C4-2B (cell line): ENCODE data around the gene SPAG17.

Experiments used
- H3K27ac ChIP-seq: fragments of 450-650 bp; 2 replicates; pipeline ENCODE4 v1.5.1; 2017
- CTCF ChIP-seq: fragments of 450-650 bp; conservative IDR thresholded peaks from 2 replicates; pipeline ENCODE4 v1.5.1; 2017; ENCODE audit warnings: mild to moderate bottlenecking
- ZFX ChIP-seq: fragments of 450-650 bp; IDR thresholded peaks from 2 replicates; pipeline ENCODE4 v1.6.1; 2017

Gene SPAG17

GRCh38 chr1:117985973-117986372, 199.1 kb downstream of the SPAG17 start:
- no peak overlapping the region for H3K27ac ChIP-seq
- TF ChIP-seq CTCF (no peak), ZFX (no peak)

- TF ChIP-seq ZFX (no peak), CTCF (no peak)
These were observed 199.8 kb downstream of the SPAG17 start for GRCh38 chr1:117985239-117985638.

DNA sequence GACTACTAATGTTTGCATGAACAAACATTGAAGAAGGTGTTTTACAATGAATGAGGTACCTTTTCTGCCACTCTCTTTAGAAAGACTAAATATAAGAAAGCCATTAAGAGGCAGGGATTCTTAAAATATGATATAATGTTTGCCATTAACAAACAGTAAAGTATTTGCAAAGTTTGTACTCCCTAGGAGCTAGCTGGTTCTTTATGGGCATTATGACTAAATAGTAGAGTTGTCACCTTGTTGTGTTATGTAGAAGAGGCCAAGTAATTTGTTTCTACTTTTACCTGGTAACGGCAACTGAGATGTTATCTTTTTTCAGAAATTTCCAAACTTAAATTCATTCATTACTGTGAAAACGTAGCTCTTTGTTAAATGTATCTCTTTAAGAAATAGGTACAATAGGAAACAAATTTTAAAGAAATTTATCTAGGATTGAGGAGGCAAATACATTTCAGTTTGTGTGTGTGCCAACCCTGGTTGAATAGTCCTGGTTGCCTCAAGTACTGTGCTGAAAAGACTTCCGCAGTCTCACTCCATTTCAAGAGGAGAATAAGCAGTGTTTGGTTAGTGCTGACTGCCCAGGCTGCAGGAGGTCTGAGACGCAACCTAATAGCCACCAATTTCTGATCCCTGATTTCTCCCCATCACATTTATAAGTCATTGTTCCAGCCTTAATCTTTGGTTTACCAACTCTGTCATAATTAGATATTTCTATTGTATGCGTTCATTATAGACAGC, 203.4 kb downstream of the SPAG17 start:
- TF ChIP-seq ZFX (no peak), CTCF (no peak)
- no peak overlapping the region for H3K27ac ChIP-seq

More at GRCh38 chr1:117985239-117985638, 199.8 kb downstream of the SPAG17 start:
- no peak overlapping the region for H3K27ac ChIP-seq

DNA sequence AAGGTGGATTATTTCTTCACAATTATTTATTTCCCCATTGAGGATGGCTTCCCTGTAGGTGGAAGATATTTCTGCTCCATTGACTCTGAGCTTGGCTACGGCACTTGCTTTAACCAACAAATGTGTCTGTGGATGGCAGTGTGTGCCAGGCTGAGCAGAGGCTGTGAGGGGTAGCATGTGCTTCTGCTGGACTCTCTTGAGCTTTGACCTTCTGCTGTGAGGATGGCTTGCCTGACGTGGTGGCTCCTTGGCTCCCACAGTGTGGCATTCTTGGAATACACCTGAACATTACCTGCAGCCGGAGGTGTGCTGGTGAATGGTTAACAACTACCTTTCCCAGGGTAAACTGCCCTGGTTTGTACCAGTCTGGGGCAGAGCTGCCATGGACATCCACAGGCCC, 208.6 kb downstream of the SPAG17 start:
- TF ChIP-seq ZFX (no peak), CTCF (no peak)
- no peak overlapping the region for H3K27ac ChIP-seq

- TF ChIP-seq CTCF = no peak
- TF ChIP-seq ZFX = no peak
- H3K27ac ChIP-seq = no peak overlapping the region
These were observed 213.3 kb downstream of the SPAG17 start for GRCh38 chr1:117971777-117972176.

GRCh38 chr1:117970252-117970651, 214.8 kb downstream of the SPAG17 start:
- no peak for TF ChIP-seq CTCF
- TF ChIP-seq ZFX = no peak
- no peak overlapping the region for H3K27ac ChIP-seq

GRCh38 chr1:117967881-117968280, 217.1 kb downstream of the SPAG17 start:
- no peak overlapping the region; the same call in 1 of the 2 replicates for H3K27ac ChIP-seq
- TF ChIP-seq CTCF = no peak
- no peak for TF ChIP-seq ZFX
